H9 (cell line): ENCODE measurements around the gene FXYD3. TPM values are rescaled to one million over a fixed set of nuclear protein-coding genes. Genes with fewer than 3 reads are reported as not detected.

Experiments
- DNase-seq: peaks from one replicate; pipeline ENCODE4 v3.0.0-alpha.2; 2017
- H2AFZ ChIP-seq: one replicate; pipeline ENCODE4 v1.6.1; 2013; ENCODE audit warnings: mild to moderate bottlenecking, low read length, control low read depth, moderate library complexity
- H2AK5ac ChIP-seq: 2 replicates; pipeline ENCODE4 v1.6.1; 2013; ENCODE audit warnings: low read length, control low read depth, mixed read lengths; ENCODE audit not compliant: insufficient read length
- H2BK120ac ChIP-seq: one replicate; pipeline ENCODE4 v1.6.1; 2013; ENCODE audit warnings: low read depth, mild to moderate bottlenecking, low read length, control low read depth, inconsistent platforms; ENCODE audit not compliant: poor library complexity, severe bottlenecking
- H2BK12ac ChIP-seq: 2 replicates; pipeline ENCODE4 v1.6.1; 2013; ENCODE audit warnings: low read length, control low read depth, mixed read lengths, low read depth; ENCODE audit not compliant: insufficient read length
- H2BK15ac ChIP-seq: 2 replicates; pipeline ENCODE4 v1.6.1; 2013; ENCODE audit warnings: low read depth, low read length, control low read depth
- H2BK20ac ChIP-seq: one replicate; pipeline ENCODE4 v1.6.1; 2013; ENCODE audit warnings: low read depth, mild to moderate bottlenecking, low read length, control low read depth, inconsistent platforms; ENCODE audit not compliant: poor library complexity, severe bottlenecking
- H2BK5ac ChIP-seq: 2 replicates; pipeline ENCODE4 v1.6.1; 2013; ENCODE audit warnings: low read length, control low read depth, mixed read lengths; ENCODE audit not compliant: insufficient read length
- H3K14ac ChIP-seq: 2 replicates; pipeline ENCODE4 v1.6.1; 2013; ENCODE audit warnings: low read length, control low read depth; ENCODE audit not compliant: insufficient read depth
- H3K18ac ChIP-seq: 2 replicates; pipeline ENCODE4 v1.6.1; 2013; ENCODE audit warnings: low read depth, mild to moderate bottlenecking, mixed read lengths, low read length, control low read depth; ENCODE audit not compliant: insufficient read length
- H3K23ac ChIP-seq: 2 replicates; pipeline ENCODE4 v1.6.1; 2013; ENCODE audit warnings: low read length, control low read depth, mixed read lengths, low read depth; ENCODE audit not compliant: insufficient read length
- H3K23me2 ChIP-seq: 2 replicates; pipeline ENCODE4 v1.6.1; 2013; ENCODE audit warnings: low read depth, mild to moderate bottlenecking, mixed read lengths, low read length, control low read depth; ENCODE audit not compliant: insufficient read length, poor library complexity, severe bottlenecking
- H3K27ac ChIP-seq: 2 replicates; pipeline ENCODE4 v1.5.1; 2013; ENCODE audit warnings: low read length, control low read depth, mixed read lengths, low read depth; ENCODE audit not compliant: insufficient read length
- H3K27me3 ChIP-seq: 2 replicates; pipeline ENCODE4 v1.6.1; 2013; ENCODE audit warnings: low read length, control low read depth, inconsistent platforms; ENCODE audit not compliant: insufficient read depth
- H3K4ac ChIP-seq: 2 replicates; pipeline ENCODE4 v1.6.1; 2013; ENCODE audit warnings: low read depth, mild to moderate bottlenecking, control low read depth, inconsistent platforms, low read length, moderate library complexity
- H3K4me1 ChIP-seq: 2 replicates; pipeline ENCODE4 v1.6.1; 2013; ENCODE audit warnings: low read length, control low read depth, inconsistent platforms; ENCODE audit not compliant: insufficient read depth
- H3K4me2 ChIP-seq: 2 replicates; pipeline ENCODE4 v1.6.1; 2013; ENCODE audit warnings: low read length, control low read depth, mixed read lengths; ENCODE audit not compliant: insufficient read length, insufficient read depth
- H3K56ac ChIP-seq: 2 replicates; pipeline ENCODE4 v1.6.1; 2013; ENCODE audit warnings: low read depth, mild to moderate bottlenecking, mixed read lengths, low read length, control low read depth; ENCODE audit not compliant: insufficient read length
- H3K79me1 ChIP-seq: 2 replicates; pipeline ENCODE4 v1.6.1; 2013; ENCODE audit warnings: low read depth, mild to moderate bottlenecking, moderate library complexity, low read length, control low read depth, inconsistent platforms; ENCODE audit not compliant: insufficient read depth, poor library complexity, severe bottlenecking
- H3K79me2 ChIP-seq: 2 replicates; pipeline ENCODE4 v1.6.1; 2013; ENCODE audit warnings: low read length, control low read depth, inconsistent platforms; ENCODE audit not compliant: insufficient read depth
- H3K9ac ChIP-seq: 2 replicates; pipeline ENCODE4 v1.6.1; 2013; ENCODE audit warnings: low read length, control low read depth, mixed read lengths; ENCODE audit not compliant: insufficient read length; ENCODE audit errors: extremely low read depth
- H3K9me3 ChIP-seq: one replicate; pipeline ENCODE4 v1.6.1; 2013; ENCODE audit warnings: low read depth, low read length, inconsistent platforms; ENCODE audit not compliant: control insufficient read depth
- H3T11ph ChIP-seq: one replicate; pipeline ENCODE4 v1.6.1; 2013; ENCODE audit warnings: mild to moderate bottlenecking, low read length, control low read depth, inconsistent platforms
- H4K20me1 ChIP-seq: one replicate; pipeline ENCODE4 v1.6.1; 2013; ENCODE audit not compliant: control insufficient read depth, insufficient read length, insufficient read depth
- H4K5ac ChIP-seq: 2 replicates; pipeline ENCODE4 v1.6.1; 2013; ENCODE audit warnings: low read depth, mild to moderate bottlenecking, mixed read lengths, low read length, control low read depth; ENCODE audit not compliant: insufficient read length
- H4K8ac ChIP-seq: replicated peaks from 2 replicates; pipeline ENCODE4 v1.6.1; 2013; ENCODE audit warnings: low read length, control low read depth, mixed read lengths, low read depth; ENCODE audit not compliant: insufficient read length
- H4K91ac ChIP-seq: 2 replicates; pipeline ENCODE4 v1.6.1; 2013; ENCODE audit warnings: low read depth, mild to moderate bottlenecking, moderate library complexity, mixed read lengths, low read length, control low read depth; ENCODE audit not compliant: insufficient read length
- H3K27ac Mint-ChIP-seq, 3 experiments: 2 replicates in 2 of 3; 3 replicates in 1 of 3; pipeline ENCODE4 v1.8.0; 2020 to 2021; ENCODE audit warnings: mixed read lengths in 3 of 3, mild to moderate bottlenecking in 1 of 3, moderate library complexity in 1 of 3
- H3K27me3 Mint-ChIP-seq: 2 replicates; pipeline ENCODE4 v1.8.0; 2021; ENCODE audit warnings: low read depth, mild to moderate bottlenecking, moderate library complexity, mixed read lengths
- H3K36me3 Mint-ChIP-seq, 3 experiments: 2 replicates in 2 of 3; 3 replicates in 1 of 3; pipeline ENCODE4 v1.8.0; 2020 to 2021; ENCODE audit warnings: low read depth in 3 of 3, mixed read lengths in 3 of 3; ENCODE audit not compliant: insufficient read depth in 1 of 3
- H3K4me1 Mint-ChIP-seq, 2 experiments: 2 replicates each; pipeline ENCODE4 v1.8.0; 2020; ENCODE audit warnings: mixed read lengths in 2 of 2
- H3K4me3 Mint-ChIP-seq, 2 experiments: 2 replicates in 1 of 2; 3 replicates in 1 of 2; pipeline ENCODE4 v1.8.0; 2020 to 2021; ENCODE audit warnings: mild to moderate bottlenecking in 2 of 2, mixed read lengths in 2 of 2, moderate library complexity in 1 of 2
- H3K9me3 Mint-ChIP-seq, 2 experiments: 2 replicates in 1 of 2; 3 replicates in 1 of 2; pipeline ENCODE4 v1.8.0; 2020; ENCODE audit warnings: mild to moderate bottlenecking in 2 of 2, mixed read lengths in 2 of 2, moderate library complexity in 1 of 2
- WGBS: extraction: QIAGEN DNeasy Blood & Tissue Kit; methylation state at CpG from one replicate; pipeline ENCODE4 v1.1.7; 2013; ENCODE audit warnings: missing lambda C conversion rate, low lambda C conversion rate, mixed read lengths; ENCODE audit not compliant: insufficient read length; ENCODE audit errors: extremely low coverage; 5-methylcytosine and 5-hydroxymethylcytosine counted together
- total RNA-seq: library from RNA; stranded (reverse); gene quantifications from 2 replicates; pipeline ENCODE4 v1.2.1, GENCODE V29; 2021
- TF ChIP-seq, protein P1 (sequence below): fragments of 200-600 bp; sonication (generic); conservative IDR thresholded peaks from 3 replicates; pipeline ENCODE4 v1.8.0; 2021; ENCODE audit warnings: antibody characterized with exemption, mild to moderate bottlenecking

FXYD3 gene
- total RNA-seq, 1 experiment from 2014 or later: 1.5 TPM

DNA sequence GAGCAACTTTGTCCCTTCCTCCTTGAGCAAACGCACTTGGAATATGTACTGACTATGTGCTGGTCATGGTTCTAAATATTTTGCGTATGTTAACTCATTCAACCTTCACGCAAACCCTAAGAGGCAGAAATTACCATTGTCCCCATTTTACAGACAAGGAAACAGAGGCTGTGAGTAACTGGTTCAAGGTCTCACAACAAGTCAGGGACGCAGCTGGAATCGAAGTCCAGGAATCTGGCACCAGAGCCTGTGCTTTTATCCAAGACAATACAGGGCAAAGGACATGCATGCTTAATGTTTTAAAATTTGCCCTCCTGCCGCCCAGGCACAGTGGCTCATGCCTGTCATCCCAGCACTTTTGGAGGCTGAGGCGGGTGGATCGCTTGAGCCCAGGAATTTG lies 44.0 kb downstream of the FXYD3 start:
- no peak overlapping the region for H4K5ac ChIP-seq
- no peak overlapping the region for H4K91ac ChIP-seq
- no peaks in the 10 kb centered on the region for H3K79me1 ChIP-seq
- Mint-ChIP-seq H3K36me3 (peaks cover 64 to 74% (median 68%) of the 10 kb centered on the region in 3 experiments), H3K4me3 (no peak overlapping the region), H3K27ac (no peak overlapping the region), H3K27me3 (no peaks in the 10 kb centered on the region), H3K9me3 (peaks cover 0 to 14% of the 10 kb centered on the region in 2 experiments; a peak in 3 of 5 replicates), H3K4me1 (peaks cover 17 to 19% of the 10 kb centered on the region in 2 experiments)
- no peak overlapping the region for H3K4ac ChIP-seq
- no peak overlapping the region for H3T11ph ChIP-seq
- no peaks in the 10 kb centered on the region for H3K9me3 ChIP-seq
- H3K9ac ChIP-seq: no peak overlapping the region
- no peak overlapping the region for H3K14ac ChIP-seq
- H4K8ac ChIP-seq: no peak overlapping the region
- H3K79me2 ChIP-seq: no peaks in the 10 kb centered on the region; the same call in 1 of the 2 replicates
- H2BK12ac ChIP-seq: no peak overlapping the region
- H3K23ac ChIP-seq: no peak overlapping the region
- no peak overlapping the region for H3K18ac ChIP-seq
- H3K27ac ChIP-seq: no peak overlapping the region
- H4K20me1 ChIP-seq: no peaks in the 10 kb centered on the region
- H2AK5ac ChIP-seq: no peak overlapping the region
- H3K27me3 ChIP-seq: no peaks in the 10 kb centered on the region
- no peaks in the 10 kb centered on the region for H3K4me1 ChIP-seq
- WGBS: no CpG with 5 or more reads among the region's 8 CpGs
- H2BK5ac ChIP-seq: no peak overlapping the region
- DNase-seq: no peak
- H2BK15ac ChIP-seq: no peak overlapping the region
- H3K23me2 ChIP-seq: peaks cover 7% of the 10 kb centered on the region
- TF ChIP-seq, protein P1, sequence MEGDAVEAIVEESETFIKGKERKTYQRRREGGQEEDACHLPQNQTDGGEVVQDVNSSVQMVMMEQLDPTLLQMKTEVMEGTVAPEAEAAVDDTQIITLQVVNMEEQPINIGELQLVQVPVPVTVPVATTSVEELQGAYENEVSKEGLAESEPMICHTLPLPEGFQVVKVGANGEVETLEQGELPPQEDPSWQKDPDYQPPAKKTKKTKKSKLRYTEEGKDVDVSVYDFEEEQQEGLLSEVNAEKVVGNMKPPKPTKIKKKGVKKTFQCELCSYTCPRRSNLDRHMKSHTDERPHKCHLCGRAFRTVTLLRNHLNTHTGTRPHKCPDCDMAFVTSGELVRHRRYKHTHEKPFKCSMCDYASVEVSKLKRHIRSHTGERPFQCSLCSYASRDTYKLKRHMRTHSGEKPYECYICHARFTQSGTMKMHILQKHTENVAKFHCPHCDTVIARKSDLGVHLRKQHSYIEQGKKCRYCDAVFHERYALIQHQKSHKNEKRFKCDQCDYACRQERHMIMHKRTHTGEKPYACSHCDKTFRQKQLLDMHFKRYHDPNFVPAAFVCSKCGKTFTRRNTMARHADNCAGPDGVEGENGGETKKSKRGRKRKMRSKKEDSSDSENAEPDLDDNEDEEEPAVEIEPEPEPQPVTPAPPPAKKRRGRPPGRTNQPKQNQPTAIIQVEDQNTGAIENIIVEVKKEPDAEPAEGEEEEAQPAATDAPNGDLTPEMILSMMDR: no peak
- no peak overlapping the region for H3K4me2 ChIP-seq
- H2AFZ ChIP-seq: no peak overlapping the region
- no peak overlapping the region for H2BK120ac ChIP-seq
- no peak overlapping the region for H3K56ac ChIP-seq
- no peak overlapping the region for H2BK20ac ChIP-seq
